Right lobe of liver (tissue), 4 donors: Measurements from ENCODE around the gene ADPRH.

Source experiments
- POLR2A ChIP-seq: fragments of 450-650 bp; IDR thresholded peaks from one replicate; pipeline ENCODE4 v1.6.1; 2017; ENCODE audit warnings: antibody characterized with exemption, mild to moderate bottlenecking
- TF ChIP-seq, protein P1 (sequence below), 4 donors: fragments of 200-600 bp in 3 of 4; fragments of 450-650 bp in 1 of 4; IDR thresholded peaks; one replicate each; pipeline versions ENCODE4 v1.5.1 to v1.8.0; 2016 to 2022; ENCODE audit warnings: antibody characterized with exemption in 4 of 4, mild to moderate bottlenecking in 2 of 4
- donor health status: DM: no; HTN: no; CAD: no.
- donor health status: DM: no; HTN: no; CAD: no.
- donor health status: DM: no; HTN: yes; CAD: no.

- TF ChIP-seq, protein P1, sequence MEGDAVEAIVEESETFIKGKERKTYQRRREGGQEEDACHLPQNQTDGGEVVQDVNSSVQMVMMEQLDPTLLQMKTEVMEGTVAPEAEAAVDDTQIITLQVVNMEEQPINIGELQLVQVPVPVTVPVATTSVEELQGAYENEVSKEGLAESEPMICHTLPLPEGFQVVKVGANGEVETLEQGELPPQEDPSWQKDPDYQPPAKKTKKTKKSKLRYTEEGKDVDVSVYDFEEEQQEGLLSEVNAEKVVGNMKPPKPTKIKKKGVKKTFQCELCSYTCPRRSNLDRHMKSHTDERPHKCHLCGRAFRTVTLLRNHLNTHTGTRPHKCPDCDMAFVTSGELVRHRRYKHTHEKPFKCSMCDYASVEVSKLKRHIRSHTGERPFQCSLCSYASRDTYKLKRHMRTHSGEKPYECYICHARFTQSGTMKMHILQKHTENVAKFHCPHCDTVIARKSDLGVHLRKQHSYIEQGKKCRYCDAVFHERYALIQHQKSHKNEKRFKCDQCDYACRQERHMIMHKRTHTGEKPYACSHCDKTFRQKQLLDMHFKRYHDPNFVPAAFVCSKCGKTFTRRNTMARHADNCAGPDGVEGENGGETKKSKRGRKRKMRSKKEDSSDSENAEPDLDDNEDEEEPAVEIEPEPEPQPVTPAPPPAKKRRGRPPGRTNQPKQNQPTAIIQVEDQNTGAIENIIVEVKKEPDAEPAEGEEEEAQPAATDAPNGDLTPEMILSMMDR (IDR thresholded peaks at IDR 0.05), result no peak
- TF ChIP-seq POLR2A, result no peak
These were observed 53.5 kb downstream of the ADPRH start for GRCh38 chr3:119632829-119633228.
